ENCODE data around the gene CMIP.

DNA sequence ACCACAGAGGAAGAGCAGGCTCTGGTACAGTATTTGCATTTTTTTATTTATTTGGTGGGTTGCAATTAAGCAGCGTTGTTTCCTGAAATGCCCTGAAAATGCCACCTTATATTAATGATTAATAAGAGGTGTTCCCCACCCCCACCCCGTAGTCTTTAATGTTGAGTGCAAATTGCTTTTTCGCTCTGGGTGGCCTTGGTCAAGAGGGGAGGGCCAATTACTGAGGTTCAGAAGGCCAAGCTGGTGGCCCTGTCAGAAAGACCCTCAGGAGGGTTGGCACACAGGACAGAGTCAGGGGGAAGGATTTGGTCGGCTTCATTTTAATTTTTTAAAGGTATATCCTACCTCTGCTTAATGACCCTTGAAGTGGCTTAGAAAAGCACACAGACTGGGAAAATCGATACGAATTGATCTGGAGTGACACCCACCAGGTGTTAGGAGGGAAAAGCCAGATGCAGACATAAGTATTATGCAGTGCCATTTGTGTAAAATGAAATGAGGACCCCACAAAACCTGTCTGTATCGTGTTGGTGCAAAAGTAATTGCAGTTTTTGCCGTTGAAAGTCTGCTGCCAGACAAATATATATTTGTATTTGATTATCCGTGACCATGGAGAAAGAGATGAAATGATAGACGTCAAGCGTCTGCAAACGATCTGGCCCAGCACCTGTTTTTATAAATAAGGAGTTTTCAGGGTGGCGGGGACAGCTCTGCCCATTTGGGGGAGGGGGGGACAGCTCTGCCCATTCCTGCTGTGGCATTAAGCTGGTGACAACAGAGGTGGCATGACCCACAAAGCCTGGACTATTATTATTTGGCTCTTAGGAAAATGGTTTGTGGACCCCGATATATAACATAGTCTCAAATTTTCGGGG is 190.7 kb downstream of the CMIP start:
- TF ChIP-seq EZH2 (IDR thresholded peaks at IDR 0.05; ENCODE audit: borderline replicate concordance, low read depth, low read length, severe bottlenecking) = no peak
- TF ChIP-seq, protein P1, sequence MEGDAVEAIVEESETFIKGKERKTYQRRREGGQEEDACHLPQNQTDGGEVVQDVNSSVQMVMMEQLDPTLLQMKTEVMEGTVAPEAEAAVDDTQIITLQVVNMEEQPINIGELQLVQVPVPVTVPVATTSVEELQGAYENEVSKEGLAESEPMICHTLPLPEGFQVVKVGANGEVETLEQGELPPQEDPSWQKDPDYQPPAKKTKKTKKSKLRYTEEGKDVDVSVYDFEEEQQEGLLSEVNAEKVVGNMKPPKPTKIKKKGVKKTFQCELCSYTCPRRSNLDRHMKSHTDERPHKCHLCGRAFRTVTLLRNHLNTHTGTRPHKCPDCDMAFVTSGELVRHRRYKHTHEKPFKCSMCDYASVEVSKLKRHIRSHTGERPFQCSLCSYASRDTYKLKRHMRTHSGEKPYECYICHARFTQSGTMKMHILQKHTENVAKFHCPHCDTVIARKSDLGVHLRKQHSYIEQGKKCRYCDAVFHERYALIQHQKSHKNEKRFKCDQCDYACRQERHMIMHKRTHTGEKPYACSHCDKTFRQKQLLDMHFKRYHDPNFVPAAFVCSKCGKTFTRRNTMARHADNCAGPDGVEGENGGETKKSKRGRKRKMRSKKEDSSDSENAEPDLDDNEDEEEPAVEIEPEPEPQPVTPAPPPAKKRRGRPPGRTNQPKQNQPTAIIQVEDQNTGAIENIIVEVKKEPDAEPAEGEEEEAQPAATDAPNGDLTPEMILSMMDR (IDR thresholded peaks at IDR 0.05; ENCODE audit: borderline replicate concordance, extremely low read depth, low read length, poor library complexity, severe bottlenecking) = no peak
